ENCODE results near the gene FARP1.

The FARP1 gene

DNA sequence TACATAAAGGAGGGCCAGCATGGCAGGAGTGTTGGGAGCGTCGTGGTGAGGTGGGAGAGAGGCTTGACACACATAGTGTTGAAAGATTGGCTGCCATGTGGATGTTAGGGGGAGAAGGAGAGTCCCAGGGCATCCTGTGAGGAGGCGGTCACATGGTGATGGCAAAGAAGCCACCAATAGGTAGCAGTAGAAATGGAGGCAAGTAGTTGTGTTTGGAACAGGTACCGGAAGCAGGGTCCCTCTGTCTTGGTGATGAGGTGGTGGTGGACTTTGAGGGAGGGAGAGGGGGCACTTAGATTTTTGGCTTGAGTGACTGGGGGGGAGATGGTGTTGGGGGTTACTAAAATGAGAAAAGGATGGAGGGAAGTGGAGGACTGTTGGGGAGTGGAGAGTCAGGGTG, 227.4 kb downstream of the FARP1 start:
- DNase-seq = no peak

DNA sequence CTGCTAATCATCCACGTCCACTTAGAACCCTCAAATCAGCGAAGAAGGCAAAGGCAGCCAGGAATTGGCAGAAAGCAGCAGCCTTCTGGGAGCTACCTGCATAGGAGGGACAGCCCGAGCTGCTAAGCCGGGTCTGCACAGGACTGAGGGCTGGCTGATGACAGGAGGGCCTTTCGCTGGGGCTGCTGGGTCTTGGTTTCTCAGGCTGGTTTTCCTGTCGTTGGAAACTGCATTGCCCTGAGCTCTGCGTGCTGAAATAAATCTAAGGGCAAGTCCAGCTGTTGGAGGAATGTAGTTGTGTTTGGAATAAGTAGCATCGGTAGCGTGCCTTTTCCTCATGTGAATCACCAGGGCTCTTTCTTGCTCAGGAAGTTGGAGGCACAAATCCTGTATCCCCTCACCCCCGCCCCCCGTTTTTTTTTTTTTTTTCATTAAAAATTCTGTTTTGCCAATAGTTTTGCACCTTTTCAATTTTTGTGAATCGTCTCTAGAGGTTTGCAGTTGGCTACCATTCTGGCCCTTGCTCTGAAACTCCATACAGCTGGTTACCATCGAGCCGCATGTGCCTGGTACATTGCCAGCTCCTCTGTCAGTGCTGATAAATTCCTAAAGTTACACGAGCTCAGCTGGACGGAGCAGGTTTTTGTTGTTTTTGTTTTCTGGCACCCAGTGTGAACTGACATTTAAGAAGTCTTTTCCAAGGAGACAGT, 228.1 kb downstream of the FARP1 start:
- DNase-seq = no peak

DNA sequence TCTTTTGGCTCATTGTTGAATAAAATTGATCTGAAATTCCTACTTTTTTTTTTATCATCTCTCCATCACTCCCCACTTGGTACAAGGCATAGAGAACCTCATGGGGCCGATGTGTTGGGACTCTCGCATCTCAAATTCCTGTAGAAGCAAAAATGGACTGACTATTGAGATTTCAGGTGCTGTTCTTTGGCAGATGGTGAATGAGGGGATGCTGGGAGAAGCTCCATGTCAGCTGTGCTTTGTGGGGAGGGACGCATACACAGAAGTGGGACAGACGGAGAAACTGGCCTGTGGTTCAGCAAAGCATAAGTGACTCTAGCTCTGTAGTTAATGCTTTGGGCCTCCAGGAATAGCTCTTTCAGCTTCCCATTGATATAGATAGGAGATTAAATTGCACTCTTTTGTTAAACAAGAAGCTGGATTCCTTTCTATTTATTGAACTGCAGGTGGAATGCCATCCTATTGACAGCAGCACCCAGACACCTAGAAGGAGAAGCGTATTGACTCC, 228.7 kb downstream of the FARP1 start:
- no peak for DNase-seq

- DNase-seq = no peak
Measured at GRCh38 chr13:98372876-98373275, 230.0 kb downstream of the FARP1 start.

GRCh38 chr13:98374750-98375149, 231.9 kb downstream of the FARP1 start:
- no peak for DNase-seq

DNA sequence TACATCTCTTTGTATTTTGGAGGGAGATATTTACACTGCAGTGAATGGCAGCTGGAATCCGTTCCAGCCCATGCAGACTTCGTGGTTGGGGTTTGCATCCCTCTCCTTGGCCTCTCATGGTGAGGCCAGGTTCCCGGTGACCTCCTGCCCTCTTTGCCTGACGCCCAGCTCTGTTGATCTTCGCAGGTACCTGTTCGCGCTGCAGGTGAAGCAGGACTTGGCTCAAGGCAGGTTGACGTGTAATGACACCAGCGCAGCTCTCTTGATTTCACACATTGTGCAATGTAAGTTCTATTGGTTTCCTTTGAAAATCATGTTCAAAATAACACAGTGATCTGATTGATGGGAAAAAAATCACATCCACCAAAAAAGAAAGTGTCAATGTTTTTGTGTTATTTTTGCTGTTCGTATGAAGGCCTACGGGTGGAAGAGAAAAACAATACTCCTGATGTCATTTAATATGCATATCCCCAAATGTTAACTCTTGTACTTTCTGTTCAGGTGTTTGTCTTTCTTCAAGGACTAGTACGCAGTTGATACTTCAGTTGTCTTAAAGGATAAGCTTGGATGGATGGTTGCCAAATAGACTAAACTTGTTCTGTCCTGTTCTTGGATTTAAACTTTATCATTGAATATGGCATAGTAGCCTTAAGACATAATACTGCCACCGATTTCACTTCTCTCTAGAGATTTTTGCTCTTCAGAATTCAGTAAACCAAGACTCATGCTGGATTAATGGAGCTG, 234.9 kb downstream of the FARP1 start:
- no peak for DNase-seq

DNA sequence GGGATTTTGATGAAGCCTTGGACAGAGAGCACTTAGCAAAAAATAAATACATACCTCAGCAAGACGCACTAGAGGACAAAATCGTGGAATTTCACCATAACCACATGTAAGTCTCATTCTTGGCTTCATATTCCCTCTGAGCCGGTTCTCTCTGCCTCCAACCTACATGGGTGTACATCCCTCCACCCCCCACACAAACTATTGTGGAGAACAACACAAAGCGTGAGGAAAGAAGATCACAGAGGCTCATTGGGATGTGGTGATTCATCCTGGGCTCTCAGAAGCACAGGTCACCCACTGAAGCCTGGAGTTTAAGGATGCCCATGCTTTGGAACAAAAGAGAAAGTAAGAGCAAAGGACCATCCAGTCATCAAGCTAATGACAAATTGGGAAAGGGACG, 241.8 kb downstream of the FARP1 start:
- DNase-seq = no peak

- no peak for DNase-seq
Measured at GRCh38 chr13:98385606-98386005, 242.7 kb downstream of the FARP1 start.

GRCh38 chr13:98386637-98387036, 243.7 kb downstream of the FARP1 start:
- DNase-seq = no peak

DNA sequence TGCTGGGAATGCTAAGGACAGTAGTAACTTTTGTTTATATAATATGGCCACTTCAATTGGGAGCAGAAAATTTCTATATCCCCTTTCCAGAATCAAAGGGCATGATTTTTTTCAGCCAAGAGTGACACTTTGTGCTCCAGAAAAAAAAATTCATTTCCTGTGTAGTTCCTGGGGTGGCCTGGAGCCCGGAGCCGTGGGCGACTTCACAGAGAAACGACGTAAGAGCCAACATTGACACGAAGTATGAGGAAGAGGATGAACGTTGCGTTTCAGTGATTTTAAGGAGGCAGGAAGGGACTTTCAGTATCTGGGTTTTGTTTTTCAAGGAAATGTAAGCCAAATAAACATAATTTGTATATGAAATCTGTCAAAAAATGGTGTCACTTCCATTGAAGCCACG, 246.4 kb downstream of the FARP1 start:
- DNase-seq = no peak

GRCh38 chr13:98390086-98390715, 247.3 kb downstream of the FARP1 start:
- no peak for DNase-seq

GRCh38 chr13:98393873-98394272, 251.0 kb downstream of the FARP1 start:
- DNase-seq = no peak

GRCh38 chr13:98394820-98395510, 252.1 kb downstream of the FARP1 start:
- DNase-seq = no peak

DNA sequence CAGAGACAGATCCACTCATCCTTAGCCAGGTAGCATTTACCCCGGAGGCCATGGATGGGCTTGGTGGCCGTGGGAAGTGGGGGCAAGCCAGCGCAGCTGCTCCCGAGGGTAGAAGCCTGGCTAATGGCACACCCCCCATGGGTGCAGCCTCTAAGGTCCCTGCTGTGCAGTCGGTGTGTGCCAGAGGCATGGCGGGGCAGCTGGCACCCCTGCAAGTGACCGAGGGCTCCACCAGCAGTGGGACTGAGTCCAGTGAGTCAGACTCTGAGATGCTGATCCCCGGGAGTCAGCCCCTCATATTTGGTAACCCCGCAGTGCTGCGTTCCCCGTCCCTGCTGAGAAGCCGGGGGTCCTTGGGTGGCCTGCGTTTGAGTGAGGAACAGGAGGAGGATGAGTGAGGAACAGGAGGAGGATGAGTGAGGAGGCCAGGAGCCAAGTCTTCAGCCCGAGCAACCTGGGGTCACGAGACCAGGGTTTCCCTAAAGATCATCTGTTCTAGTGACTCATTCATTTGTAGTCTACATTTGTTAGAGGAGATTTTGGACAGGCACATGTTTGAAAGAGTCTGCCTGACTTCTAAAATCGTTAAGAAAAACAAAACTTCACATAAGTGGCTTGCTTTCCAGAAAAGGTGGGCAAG, 253.3 kb downstream of the FARP1 start:
- no peak for DNase-seq

DNA sequence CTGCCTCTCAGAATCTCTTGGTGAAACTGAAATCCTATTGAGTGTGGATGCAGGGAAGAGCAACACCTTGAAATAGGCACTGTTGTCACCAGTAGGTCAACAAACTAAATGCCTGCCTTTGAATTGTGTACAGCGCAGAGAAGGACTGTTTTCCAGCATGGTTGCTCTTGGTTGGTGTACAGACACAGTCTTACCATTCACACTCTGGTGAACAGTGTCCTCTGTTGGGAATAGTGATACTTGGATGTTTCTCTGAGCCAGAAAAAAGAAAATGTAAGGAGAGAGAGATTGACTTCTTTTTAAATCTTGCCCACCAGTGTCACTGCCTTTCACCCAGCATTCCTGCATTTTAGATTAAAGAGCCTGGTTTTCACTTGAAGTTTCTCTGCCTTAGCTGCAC, 254.3 kb downstream of the FARP1 start:
- no peak for DNase-seq

DNA sequence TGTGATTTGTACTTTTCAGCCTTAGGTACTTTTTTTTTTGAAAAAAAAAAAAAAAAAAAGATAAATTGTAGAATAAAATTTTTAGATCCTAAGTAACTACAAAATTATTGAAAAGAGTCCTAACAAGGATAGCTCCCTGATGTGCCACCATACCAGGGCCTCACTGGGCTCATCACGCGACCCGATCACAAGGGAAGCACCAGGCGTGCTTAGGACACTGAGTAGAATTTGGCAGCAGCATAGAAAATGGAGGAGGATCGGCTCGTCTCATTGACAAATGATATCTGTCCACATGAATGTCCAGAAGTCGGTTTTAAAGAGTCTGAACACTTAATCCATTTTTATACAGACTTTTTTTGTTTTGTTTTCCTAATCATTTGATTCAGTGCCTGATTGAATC, 255.0 kb downstream of the FARP1 start:
- no peak for DNase-seq

- DNase-seq = no peak
Measured at GRCh38 chr13:98398581-98398980, 255.7 kb downstream of the FARP1 start.

GRCh38 chr13:98399756-98400155, 256.9 kb downstream of the FARP1 start:
- no peak for DNase-seq

GRCh38 chr13:98401934-98402333, 259.0 kb downstream of the FARP1 start:
- DNase-seq = no peak

DNA sequence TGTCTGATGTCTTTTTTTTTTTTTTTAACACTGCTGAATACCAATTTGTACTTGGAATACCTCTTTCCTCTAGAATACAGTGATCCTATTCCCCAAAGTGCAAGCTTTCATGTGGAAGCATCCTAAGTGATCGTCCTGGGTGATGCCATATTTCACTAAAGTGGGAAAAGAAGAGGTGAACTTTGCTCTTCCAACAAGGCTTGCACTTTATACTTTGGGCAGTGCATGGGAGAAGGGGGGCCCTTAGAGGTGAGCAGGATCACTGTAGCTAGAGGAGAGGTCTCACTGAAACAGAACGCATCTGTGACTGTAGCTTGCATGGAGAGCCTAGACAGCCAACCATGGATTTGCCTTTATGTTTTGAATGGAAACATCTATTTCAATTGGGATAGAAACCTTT, 260.2 kb downstream of the FARP1 start:
- no peak for DNase-seq

GRCh38 chr13:98405107-98405571, 262.2 kb downstream of the FARP1 start:
- DNase-seq = no peak

GRCh38 chr13:98405690-98406344, 262.9 kb downstream of the FARP1 start:
- DNase-seq = no peak

Data from activated CD4-positive, alpha-beta T cell treated with anti-CD3 and anti-CD28 coated beads, Interleukin-10, Interleukin-2, amounts not matched to agents 100 ng/mL and 50 ng/mL, durations not matched to agents 16 hours and 8 hours (primary cell).